ENCODE results near the gene ITGA4. TPM values are rescaled to one million over a fixed set of nuclear protein-coding genes. Genes with fewer than 3 reads are reported as not detected.
A peak's percentile ranks its signal among the peaks of the same experiment; 100 is the strongest.

The ITGA4 gene
- total RNA-seq, 1 donor from 2014 or later: 20.0 TPM

DNA sequence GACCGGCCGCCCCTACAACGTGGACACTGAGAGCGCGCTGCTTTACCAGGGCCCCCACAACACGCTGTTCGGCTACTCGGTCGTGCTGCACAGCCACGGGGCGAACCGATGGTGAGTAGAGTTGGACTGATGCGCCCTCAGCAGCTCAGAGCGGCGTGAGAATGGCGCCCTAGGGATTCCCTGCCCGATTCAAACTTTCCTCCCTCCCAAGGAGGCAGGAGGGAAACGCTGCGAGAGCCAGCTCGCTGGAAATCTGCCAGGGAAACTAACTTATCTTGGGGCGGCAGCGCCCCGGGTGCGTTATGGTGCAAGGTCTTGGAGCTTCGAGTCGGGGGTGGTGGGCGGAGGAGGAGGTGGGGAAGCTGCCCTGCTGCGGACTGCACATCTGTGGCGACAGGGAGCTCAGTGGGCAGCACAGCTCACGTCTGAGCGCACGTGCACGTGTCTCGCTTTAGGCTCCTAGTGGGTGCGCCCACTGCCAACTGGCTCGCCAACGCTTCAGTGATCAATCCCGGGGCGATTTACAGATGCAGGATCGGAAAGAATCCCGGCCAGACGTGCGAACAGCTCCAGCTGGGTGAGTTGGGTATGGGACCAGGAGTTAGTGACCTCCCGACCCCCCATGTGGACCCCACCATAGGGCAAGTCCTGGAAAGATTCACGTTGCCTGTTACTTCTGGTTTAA is 697 bp downstream of the ITGA4 start:
- H3K27ac Mint-ChIP-seq (ENCODE audit: unreplicated experiment): peak overlapping the region; percentile 63
- Histone ChIP-seq H3K4me2 (ENCODE audit: low read length) (peak overlapping the region; percentile 95), H2AFZ (ENCODE audit: low read depth, low read length) (peak overlapping the region; percentile 94), H3K9me3 (ENCODE audit: insufficient read depth, low read depth, low read length) (no peaks in the 10 kb centered on the region), H4K20me1 (ENCODE audit: insufficient read depth, low read length) (no peaks in the 10 kb centered on the region), H3K79me2 (ENCODE audit: insufficient read depth, low read length) (peaks cover 19% of the 10 kb centered on the region), H3K4me1 (ENCODE audit: insufficient read depth, low read length) (peaks cover 5% of the 10 kb centered on the region), H3K4me3 (ENCODE audit: insufficient read depth, low read depth, low read length) (peak overlapping the region; percentile 82), H3K27me3 (ENCODE audit: insufficient read depth, low read length) (no peaks in the 10 kb centered on the region), H3K9ac (ENCODE audit: low read length) (peak overlapping the region; percentile 86), H3K27ac (ENCODE audit: low read depth, low read length) (peak overlapping the region; percentile 63), H3K36me3 (ENCODE audit: insufficient read depth, low read length) (no peaks in the 10 kb centered on the region)
- H3K36me3 Mint-ChIP-seq (ENCODE audit: low read depth, unreplicated experiment): no peaks in the 10 kb centered on the region
- no peak for FAIRE-seq
- DNase-seq (ENCODE audit: low read depth): peak; percentile 40
- peaks cover 6% of the 10 kb centered on the region for H3K4me1 Mint-ChIP-seq (ENCODE audit: low read depth, unreplicated experiment)
- peak overlapping the region; percentile 91 for H3K4me3 Mint-ChIP-seq (ENCODE audit: unreplicated experiment)
- no peaks in the 10 kb centered on the region for H3K9me3 Mint-ChIP-seq (ENCODE audit: unreplicated experiment)
- H3K27me3 Mint-ChIP-seq (ENCODE audit: low read depth, unreplicated experiment): peaks cover 11% of the 10 kb centered on the region
- no peak for TF ChIP-seq EZH2 (IDR thresholded peaks at IDR 0.05; ENCODE audit: insufficient read depth, low read length)
- TF ChIP-seq, protein P1, sequence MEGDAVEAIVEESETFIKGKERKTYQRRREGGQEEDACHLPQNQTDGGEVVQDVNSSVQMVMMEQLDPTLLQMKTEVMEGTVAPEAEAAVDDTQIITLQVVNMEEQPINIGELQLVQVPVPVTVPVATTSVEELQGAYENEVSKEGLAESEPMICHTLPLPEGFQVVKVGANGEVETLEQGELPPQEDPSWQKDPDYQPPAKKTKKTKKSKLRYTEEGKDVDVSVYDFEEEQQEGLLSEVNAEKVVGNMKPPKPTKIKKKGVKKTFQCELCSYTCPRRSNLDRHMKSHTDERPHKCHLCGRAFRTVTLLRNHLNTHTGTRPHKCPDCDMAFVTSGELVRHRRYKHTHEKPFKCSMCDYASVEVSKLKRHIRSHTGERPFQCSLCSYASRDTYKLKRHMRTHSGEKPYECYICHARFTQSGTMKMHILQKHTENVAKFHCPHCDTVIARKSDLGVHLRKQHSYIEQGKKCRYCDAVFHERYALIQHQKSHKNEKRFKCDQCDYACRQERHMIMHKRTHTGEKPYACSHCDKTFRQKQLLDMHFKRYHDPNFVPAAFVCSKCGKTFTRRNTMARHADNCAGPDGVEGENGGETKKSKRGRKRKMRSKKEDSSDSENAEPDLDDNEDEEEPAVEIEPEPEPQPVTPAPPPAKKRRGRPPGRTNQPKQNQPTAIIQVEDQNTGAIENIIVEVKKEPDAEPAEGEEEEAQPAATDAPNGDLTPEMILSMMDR (IDR thresholded peaks at IDR 0.05; ENCODE audit: insufficient read depth, low read depth, low read length): no peak

DNA sequence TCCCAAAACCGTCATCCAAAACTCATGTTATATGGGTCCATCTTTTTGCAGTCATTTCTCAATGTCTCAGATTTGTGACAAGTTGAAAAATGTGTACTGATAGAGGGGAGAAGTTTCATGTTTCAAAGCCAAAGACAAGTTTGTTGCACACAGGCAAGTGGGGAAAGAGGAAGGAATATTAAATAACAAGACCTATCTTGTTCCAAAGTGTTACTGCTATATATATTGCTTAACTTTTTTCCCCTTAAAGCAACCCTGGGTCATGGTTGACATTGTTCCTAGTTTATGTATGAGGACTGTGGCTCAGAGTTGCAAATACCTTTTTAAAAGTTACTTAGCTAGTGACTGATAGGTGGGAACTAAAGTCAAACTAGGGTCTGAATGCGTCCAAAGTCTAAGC is 1.7 kb downstream of the ITGA4 start:
- no peak for TF ChIP-seq EZH2 (IDR thresholded peaks at IDR 0.05; ENCODE audit: insufficient read depth, low read length)
- TF ChIP-seq, protein P1 (IDR thresholded peaks at IDR 0.05; ENCODE audit: insufficient read depth, low read depth, low read length): no peak
- Histone ChIP-seq H3K4me1 (ENCODE audit: insufficient read depth, low read length) (peaks cover 5% of the 10 kb centered on the region), H4K20me1 (ENCODE audit: insufficient read depth, low read length) (no peaks in the 10 kb centered on the region), H3K4me2 (ENCODE audit: low read length) (peak overlapping the region; percentile 95), H2AFZ (ENCODE audit: low read depth, low read length) (no peak overlapping the region), H3K27me3 (ENCODE audit: insufficient read depth, low read length) (no peaks in the 10 kb centered on the region), H3K9me3 (ENCODE audit: insufficient read depth, low read depth, low read length) (no peaks in the 10 kb centered on the region), H3K79me2 (ENCODE audit: insufficient read depth, low read length) (peaks cover 27% of the 10 kb centered on the region), H3K36me3 (ENCODE audit: insufficient read depth, low read length) (no peaks in the 10 kb centered on the region), H3K27ac (ENCODE audit: low read depth, low read length) (no peak overlapping the region), H3K9ac (ENCODE audit: low read length) (peak overlapping the region; percentile 86), H3K4me3 (ENCODE audit: insufficient read depth, low read depth, low read length) (peak overlapping the region; percentile 82)
- H3K27me3 Mint-ChIP-seq (ENCODE audit: low read depth, unreplicated experiment): peaks cover 11% of the 10 kb centered on the region
- H3K4me3 Mint-ChIP-seq (ENCODE audit: unreplicated experiment): peak overlapping the region; percentile 91
- DNase-seq (ENCODE audit: low read depth) (no peak), FAIRE-seq (no peak)
- no peak overlapping the region for H3K27ac Mint-ChIP-seq (ENCODE audit: unreplicated experiment)
- no peaks in the 10 kb centered on the region for H3K36me3 Mint-ChIP-seq (ENCODE audit: low read depth, unreplicated experiment)
- H3K9me3 Mint-ChIP-seq (ENCODE audit: unreplicated experiment): peaks cover under 1% of the 10 kb centered on the region
- H3K4me1 Mint-ChIP-seq (ENCODE audit: low read depth, unreplicated experiment): peaks cover 6% of the 10 kb centered on the region

DNA sequence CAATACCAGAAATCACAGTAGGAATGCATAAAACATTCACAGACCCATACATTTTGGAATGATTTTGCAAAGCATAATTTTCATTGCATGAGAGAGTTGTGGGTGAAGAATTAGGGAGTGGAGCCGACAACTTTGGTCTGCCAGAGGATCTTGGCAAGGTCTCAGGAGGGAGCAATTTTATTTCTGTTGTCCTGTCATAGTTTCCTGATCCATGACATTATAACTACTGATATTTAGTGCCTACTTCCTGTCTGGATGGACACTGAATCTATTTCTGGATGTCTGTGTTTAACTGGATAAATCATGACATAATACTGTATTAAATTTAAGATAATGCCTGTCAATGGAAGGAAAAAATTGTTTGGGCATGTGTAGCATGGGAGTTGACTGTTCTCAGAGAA is 2.4 kb downstream of the ITGA4 start:
- Histone ChIP-seq H3K9ac (ENCODE audit: low read length) (no peak overlapping the region), H3K9me3 (ENCODE audit: insufficient read depth, low read depth, low read length) (no peaks in the 10 kb centered on the region), H3K79me2 (ENCODE audit: insufficient read depth, low read length) (peaks cover 28% of the 10 kb centered on the region), H3K4me2 (ENCODE audit: low read length) (peak overlapping the region; percentile 95), H3K27me3 (ENCODE audit: insufficient read depth, low read length) (no peaks in the 10 kb centered on the region), H4K20me1 (ENCODE audit: insufficient read depth, low read length) (no peaks in the 10 kb centered on the region), H3K27ac (ENCODE audit: low read depth, low read length) (no peak overlapping the region), H3K36me3 (ENCODE audit: insufficient read depth, low read length) (no peaks in the 10 kb centered on the region), H2AFZ (ENCODE audit: low read depth, low read length) (no peak overlapping the region), H3K4me1 (ENCODE audit: insufficient read depth, low read length) (peaks cover 5% of the 10 kb centered on the region), H3K4me3 (ENCODE audit: insufficient read depth, low read depth, low read length) (peak overlapping the region; percentile 44)
- Mint-ChIP-seq H3K27me3 (ENCODE audit: low read depth, unreplicated experiment) (peaks cover 6% of the 10 kb centered on the region), H3K27ac (ENCODE audit: unreplicated experiment) (no peak overlapping the region), H3K36me3 (ENCODE audit: low read depth, unreplicated experiment) (no peaks in the 10 kb centered on the region), H3K9me3 (ENCODE audit: unreplicated experiment) (peaks cover 1% of the 10 kb centered on the region), H3K4me3 (ENCODE audit: unreplicated experiment) (peak overlapping the region; percentile 40), H3K4me1 (ENCODE audit: low read depth, unreplicated experiment) (peaks cover 6% of the 10 kb centered on the region)
- DNase-seq (ENCODE audit: low read depth) (peak; percentile 52), FAIRE-seq (no peak)
- TF ChIP-seq, protein P1 (IDR thresholded peaks at IDR 0.05; ENCODE audit: insufficient read depth, low read depth, low read length): no peak
- TF ChIP-seq EZH2 (IDR thresholded peaks at IDR 0.05; ENCODE audit: insufficient read depth, low read length): no peak
